NB4 (cell line): Measurements from ENCODE around the gene NR3C2.

Experiments
- CTCF ChIP-seq: IDR thresholded peaks from one replicate; pipeline ENCODE4 v1.5.1; 2012; ENCODE audit warnings: low read depth, low read length
- TF ChIP-seq, protein P1 (sequence below): IDR thresholded peaks from 2 replicates; pipeline ENCODE4 v1.6.1; 2011; ENCODE audit warnings: low read depth, low read length

- no peak for TF ChIP-seq CTCF
- TF ChIP-seq, protein P1, sequence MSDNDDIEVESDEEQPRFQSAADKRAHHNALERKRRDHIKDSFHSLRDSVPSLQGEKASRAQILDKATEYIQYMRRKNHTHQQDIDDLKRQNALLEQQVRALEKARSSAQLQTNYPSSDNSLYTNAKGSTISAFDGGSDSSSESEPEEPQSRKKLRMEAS: no peak
Measured at GRCh38 chr4:148415500-148415899, 26.7 kb downstream of the NR3C2 start.
